ENCODE measurements around the gene MBOAT1. TPM values are rescaled to one million over a fixed set of nuclear protein-coding genes. Genes with fewer than 3 reads are reported as not detected.
A peak's percentile ranks its signal among the peaks of the same experiment; 100 is the strongest.

Gene MBOAT1
- total RNA-seq, 2 donors from 2014 or later, result 20.6 to 25.9 TPM

- no peak overlapping the region for H3K4me3 Mint-ChIP-seq
- peaks cover 7% of the 10 kb centered on the region for H3K36me3 Mint-ChIP-seq (ENCODE audit: low read depth)
- no peaks in the 10 kb centered on the region for H3K27me3 Mint-ChIP-seq
- DNase-seq, result no peak
- no peak for ATAC-seq
- peaks cover 9% of the 10 kb centered on the region for H3K4me1 Mint-ChIP-seq
- H3K27ac Mint-ChIP-seq, result no peak overlapping the region
- no peaks in the 10 kb centered on the region for H3K9me3 ChIP-seq (ENCODE audit: control insufficient read depth, low read length, poor library complexity, severe bottlenecking)
Measured at GRCh38 chr6:20102397-20103073, 109.7 kb downstream of the MBOAT1 start.

DNA sequence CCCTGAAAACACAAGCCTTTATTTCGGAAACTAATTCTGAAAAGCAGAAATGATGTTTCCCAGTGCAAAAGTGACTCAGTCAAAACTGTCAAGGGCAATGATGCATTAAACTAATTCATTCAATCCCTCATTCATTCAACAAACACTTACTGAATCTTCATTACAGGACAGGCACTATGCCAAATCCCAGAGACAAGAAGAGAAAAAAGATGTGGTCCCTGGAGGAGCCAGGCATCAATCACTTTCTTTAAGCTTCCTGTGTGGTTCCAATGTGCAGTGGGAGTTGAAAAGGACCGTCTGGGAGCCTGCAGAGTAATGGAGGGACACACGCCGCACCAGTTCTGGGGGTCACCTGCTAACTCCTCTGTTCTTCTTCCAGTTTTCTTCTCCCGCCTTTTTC lies 113.1 kb downstream of the MBOAT1 start:
- Mint-ChIP-seq H3K27ac (peak overlapping the region; percentile 47), H3K36me3 (ENCODE audit: low read depth) (peaks cover 4% of the 10 kb centered on the region), H3K27me3 (no peaks in the 10 kb centered on the region), H3K4me1 (peaks cover 4% of the 10 kb centered on the region), H3K4me3 (no peak overlapping the region)
- ATAC-seq (no peak), DNase-seq (no peak)
- no peaks in the 10 kb centered on the region for H3K9me3 ChIP-seq (ENCODE audit: control insufficient read depth, low read length, poor library complexity, severe bottlenecking)

DNA sequence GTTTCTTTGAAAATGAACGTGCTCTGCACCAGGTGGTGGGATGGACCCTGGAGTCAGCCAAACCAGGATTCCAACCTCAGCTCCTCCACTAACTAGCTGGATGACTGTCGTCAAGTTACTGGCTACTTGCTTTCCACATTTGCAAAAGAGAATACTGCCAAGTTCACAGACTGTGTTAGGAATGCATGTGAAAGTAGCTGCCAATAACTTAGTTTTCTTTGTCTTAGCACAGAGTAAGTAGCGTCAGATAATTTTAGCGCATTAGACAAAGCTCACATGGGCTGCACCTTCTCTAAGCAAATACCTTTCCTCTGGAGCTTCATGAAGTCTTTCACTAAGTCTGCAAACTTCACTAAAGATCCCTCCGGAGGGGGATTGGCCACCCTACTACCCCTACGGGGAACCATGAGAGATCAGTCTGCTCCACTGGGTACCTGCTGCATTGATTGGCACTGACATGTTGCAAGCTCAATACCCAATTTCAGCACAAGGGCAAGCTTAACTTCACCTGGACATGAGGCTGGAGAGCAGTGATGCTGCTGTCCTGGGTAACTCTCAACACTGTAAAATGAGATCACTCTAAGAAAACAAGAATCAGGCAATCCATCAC lies 113.9 kb downstream of the MBOAT1 start:
- ATAC-seq (no peak), DNase-seq (no peak)
- Mint-ChIP-seq H3K27me3 (no peaks in the 10 kb centered on the region), H3K4me1 (peaks cover 4% of the 10 kb centered on the region), H3K4me3 (no peak overlapping the region), H3K36me3 (ENCODE audit: low read depth) (peaks cover 4% of the 10 kb centered on the region), H3K27ac (peak overlapping the region; percentile 47)
- H3K9me3 ChIP-seq (ENCODE audit: control insufficient read depth, low read length, poor library complexity, severe bottlenecking), result no peaks in the 10 kb centered on the region

GRCh38 chr6:20096536-20096935 lies 115.7 kb downstream of the MBOAT1 start:
- ATAC-seq, result no peak
- peaks cover 2% of the 10 kb centered on the region for H3K36me3 Mint-ChIP-seq (ENCODE audit: low read depth)
- peaks cover 4% of the 10 kb centered on the region for H3K4me1 Mint-ChIP-seq
- DNase-seq, result no peak
- H3K9me3 ChIP-seq (ENCODE audit: control insufficient read depth, low read length, poor library complexity, severe bottlenecking), result no peaks in the 10 kb centered on the region
- no peak overlapping the region for H3K27ac Mint-ChIP-seq
- no peaks in the 10 kb centered on the region for H3K27me3 Mint-ChIP-seq
- H3K4me3 Mint-ChIP-seq, result peak overlapping the region; percentile 31

- no peaks in the 10 kb centered on the region for H3K9me3 ChIP-seq (ENCODE audit: control insufficient read depth, low read length, poor library complexity, severe bottlenecking)
- peaks cover 3% of the 10 kb centered on the region for H3K4me1 Mint-ChIP-seq
- peaks cover 1% of the 10 kb centered on the region for H3K36me3 Mint-ChIP-seq (ENCODE audit: low read depth)
- no peak for DNase-seq
- ATAC-seq, result no peak
- no peak overlapping the region for H3K27ac Mint-ChIP-seq
- no peaks in the 10 kb centered on the region for H3K27me3 Mint-ChIP-seq
- H3K4me3 Mint-ChIP-seq, result no peak overlapping the region
Measured at GRCh38 chr6:20095436-20095835, 116.8 kb downstream of the MBOAT1 start.

DNA sequence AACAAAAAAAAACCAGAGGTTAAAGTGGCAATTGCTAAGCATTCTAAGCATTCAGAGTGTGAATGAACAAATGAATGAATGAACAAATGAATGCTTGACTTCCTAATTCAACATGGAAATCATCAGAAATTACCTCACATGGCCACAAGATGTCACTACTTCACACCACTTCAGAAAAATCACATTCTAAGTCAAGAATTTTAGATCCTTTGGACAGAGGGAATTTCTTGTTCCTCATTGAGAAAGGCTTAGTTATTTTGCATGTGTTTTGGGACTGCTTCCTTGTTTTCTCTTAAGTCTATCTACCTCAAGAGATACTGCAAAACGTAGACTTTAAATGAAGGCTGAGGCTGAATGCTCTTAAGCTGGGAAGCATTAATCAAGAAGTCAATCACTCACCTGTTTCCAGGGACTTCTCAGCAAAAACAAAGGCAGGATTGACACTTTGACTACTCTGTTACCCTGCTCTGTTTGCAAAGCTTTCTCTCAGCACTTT lies 120.2 kb downstream of the MBOAT1 start:
- DNase-seq (no peak), ATAC-seq (peak; percentile 45)
- Mint-ChIP-seq H3K27me3 (no peaks in the 10 kb centered on the region), H3K4me3 (no peak overlapping the region), H3K4me1 (no peaks in the 10 kb centered on the region), H3K27ac (no peak overlapping the region), H3K36me3 (ENCODE audit: low read depth) (no peaks in the 10 kb centered on the region)
- H3K9me3 ChIP-seq (ENCODE audit: control insufficient read depth, low read length, poor library complexity, severe bottlenecking), result no peaks in the 10 kb centered on the region

- Mint-ChIP-seq H3K27ac (no peak overlapping the region), H3K4me1 (no peaks in the 10 kb centered on the region), H3K36me3 (ENCODE audit: low read depth) (no peaks in the 10 kb centered on the region), H3K27me3 (no peaks in the 10 kb centered on the region), H3K4me3 (no peak overlapping the region)
- no peak for DNase-seq
- H3K9me3 ChIP-seq (ENCODE audit: control insufficient read depth, low read length, poor library complexity, severe bottlenecking), result no peaks in the 10 kb centered on the region
- no peak for ATAC-seq
Measured at GRCh38 chr6:20086992-20087391, 125.3 kb downstream of the MBOAT1 start.

DNA sequence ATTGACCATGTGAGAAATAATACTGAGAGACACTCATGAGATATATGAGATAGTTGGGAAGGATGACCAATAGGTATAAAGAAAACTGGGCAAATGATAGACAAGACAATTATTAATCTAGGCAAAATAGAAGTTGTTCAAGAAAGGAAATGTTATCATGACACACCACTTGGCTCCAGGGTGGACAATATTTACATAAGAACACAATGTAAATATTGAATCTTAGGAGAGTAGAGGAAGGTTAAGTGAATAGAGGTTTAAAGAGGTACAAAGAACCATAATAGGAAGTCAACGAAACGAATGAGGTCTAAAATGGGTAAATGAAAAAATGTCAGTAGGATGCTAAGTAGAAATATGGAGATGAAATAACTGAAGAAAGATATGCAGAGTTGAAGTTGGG lies 126.5 kb downstream of the MBOAT1 start:
- Mint-ChIP-seq H3K27ac (no peak overlapping the region), H3K27me3 (no peaks in the 10 kb centered on the region), H3K36me3 (ENCODE audit: low read depth) (no peaks in the 10 kb centered on the region), H3K4me3 (no peak overlapping the region), H3K4me1 (no peaks in the 10 kb centered on the region)
- DNase-seq, result no peak
- no peak for ATAC-seq
- no peaks in the 10 kb centered on the region for H3K9me3 ChIP-seq (ENCODE audit: control insufficient read depth, low read length, poor library complexity, severe bottlenecking)

GRCh38 chr6:20084411-20084810 lies 127.9 kb downstream of the MBOAT1 start:
- H3K4me1 Mint-ChIP-seq, result no peaks in the 10 kb centered on the region
- no peak overlapping the region for H3K27ac Mint-ChIP-seq
- no peak for ATAC-seq
- no peaks in the 10 kb centered on the region for H3K27me3 Mint-ChIP-seq
- no peaks in the 10 kb centered on the region for H3K9me3 ChIP-seq (ENCODE audit: control insufficient read depth, low read length, poor library complexity, severe bottlenecking)
- no peaks in the 10 kb centered on the region for H3K36me3 Mint-ChIP-seq (ENCODE audit: low read depth)
- no peak overlapping the region for H3K4me3 Mint-ChIP-seq
- DNase-seq, result no peak

GRCh38 chr6:20071998-20072397 lies 140.3 kb downstream of the MBOAT1 start:
- DNase-seq, result no peak
- no peak overlapping the region for H3K27ac Mint-ChIP-seq
- H3K4me3 Mint-ChIP-seq, result no peak overlapping the region
- peaks cover 5% of the 10 kb centered on the region for H3K9me3 ChIP-seq (ENCODE audit: control insufficient read depth, low read length, poor library complexity, severe bottlenecking)
- no peaks in the 10 kb centered on the region for H3K27me3 Mint-ChIP-seq
- no peaks in the 10 kb centered on the region for H3K4me1 Mint-ChIP-seq
- peaks cover 3% of the 10 kb centered on the region for H3K36me3 Mint-ChIP-seq (ENCODE audit: low read depth)
- no peak for ATAC-seq

DNA sequence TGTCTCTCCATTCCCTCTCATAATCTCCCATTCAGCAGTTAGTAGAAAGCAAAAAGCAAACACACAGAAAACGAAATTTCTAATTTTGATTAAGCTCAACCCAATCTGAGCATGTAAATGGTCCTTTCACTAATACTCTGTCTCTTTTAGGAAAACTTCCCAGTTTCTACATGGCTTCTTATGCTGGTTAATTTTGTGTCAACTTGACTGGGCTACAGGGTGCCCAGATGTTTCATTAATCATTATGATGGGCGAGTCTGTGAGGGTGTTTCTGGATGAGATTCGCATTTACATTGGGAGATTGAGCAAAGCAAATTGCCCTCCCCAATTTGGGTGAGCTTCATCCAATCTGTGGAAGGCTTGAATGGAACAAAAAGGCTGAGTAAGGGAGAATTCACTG lies 142.2 kb downstream of the MBOAT1 start:
- Mint-ChIP-seq H3K4me1 (no peaks in the 10 kb centered on the region), H3K27ac (no peak overlapping the region), H3K27me3 (no peaks in the 10 kb centered on the region), H3K4me3 (no peak overlapping the region), H3K36me3 (ENCODE audit: low read depth) (peaks cover 3% of the 10 kb centered on the region)
- no peaks in the 10 kb centered on the region for H3K9me3 ChIP-seq (ENCODE audit: control insufficient read depth, low read length, poor library complexity, severe bottlenecking)
- no peak for ATAC-seq
- DNase-seq, result no peak

DNA sequence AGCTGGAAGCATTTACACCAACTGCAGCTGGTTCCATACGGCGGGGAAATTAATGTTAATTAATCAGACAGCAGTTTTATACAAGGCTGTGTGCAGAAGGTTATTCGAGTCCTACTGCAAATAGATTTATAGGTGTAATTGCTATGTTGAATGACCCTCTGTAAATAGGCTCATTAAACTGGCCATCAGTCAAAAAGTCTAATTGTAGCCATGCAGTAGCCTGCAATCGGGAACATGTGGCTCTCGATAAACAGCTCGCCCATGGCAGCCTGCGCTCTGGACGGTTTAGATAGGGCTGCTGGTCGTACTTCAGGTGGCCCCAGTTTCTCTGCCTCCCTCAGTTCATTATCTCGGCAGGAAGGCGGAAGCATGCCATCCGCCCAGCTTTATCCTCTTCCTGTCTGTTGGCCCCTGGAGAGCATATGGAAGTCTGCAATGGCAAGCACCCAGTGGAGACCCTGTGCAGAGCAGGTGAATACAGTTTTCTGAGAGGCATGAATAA lies 143.2 kb downstream of the MBOAT1 start:
- Mint-ChIP-seq H3K4me1 (no peaks in the 10 kb centered on the region), H3K4me3 (no peak overlapping the region)
- no peaks in the 10 kb centered on the region for H3K9me3 ChIP-seq (ENCODE audit: control insufficient read depth, low read length, poor library complexity, severe bottlenecking)

GRCh38 chr6:20068421-20068988 lies 143.8 kb downstream of the MBOAT1 start:
- H3K4me3 Mint-ChIP-seq, result no peak overlapping the region
- peaks cover 3% of the 10 kb centered on the region for H3K36me3 Mint-ChIP-seq (ENCODE audit: low read depth)
- no peaks in the 10 kb centered on the region for H3K9me3 ChIP-seq (ENCODE audit: control insufficient read depth, low read length, poor library complexity, severe bottlenecking)
- H3K27ac Mint-ChIP-seq, result no peak overlapping the region
- no peaks in the 10 kb centered on the region for H3K4me1 Mint-ChIP-seq
- DNase-seq (no peak), ATAC-seq (no peak)
- no peaks in the 10 kb centered on the region for H3K27me3 Mint-ChIP-seq

More for the DNA sequence above, 143.2 kb downstream of the MBOAT1 start:
- H3K36me3 Mint-ChIP-seq (ENCODE audit: low read depth), result peaks cover 3% of the 10 kb centered on the region
- no peak overlapping the region for H3K27ac Mint-ChIP-seq
- no peaks in the 10 kb centered on the region for H3K27me3 Mint-ChIP-seq
- ATAC-seq (no peak), DNase-seq (no peak)
